KOPT-K1 (cell line): ENCODE measurements around the gene CXCL17.

ENCODE experiments used
- H3K27ac ChIP-seq: fragments of 200-600 bp; sonication (generic); 2 replicates; pipeline ENCODE4 v1.5.1; 2016; ENCODE audit warnings: antibody characterized with exemption, mild to moderate bottlenecking, low read depth, low read length; ENCODE audit not compliant: poor library complexity, severe bottlenecking
- H3K36me3 ChIP-seq: fragments of 200-600 bp; sonication (generic); 2 replicates; pipeline ENCODE4 v1.5.1; 2017; ENCODE audit warnings: antibody characterized with exemption, mild to moderate bottlenecking, low read length, moderate library complexity; ENCODE audit not compliant: insufficient read depth
- H3K9me3 ChIP-seq: fragments of 200-600 bp; sonication (generic); 2 replicates; pipeline ENCODE4 v1.5.1; 2017; ENCODE audit warnings: antibody characterized with exemption, low read length, mild to moderate bottlenecking; ENCODE audit not compliant: insufficient read depth, poor library complexity, severe bottlenecking

CXCL17 gene

DNA sequence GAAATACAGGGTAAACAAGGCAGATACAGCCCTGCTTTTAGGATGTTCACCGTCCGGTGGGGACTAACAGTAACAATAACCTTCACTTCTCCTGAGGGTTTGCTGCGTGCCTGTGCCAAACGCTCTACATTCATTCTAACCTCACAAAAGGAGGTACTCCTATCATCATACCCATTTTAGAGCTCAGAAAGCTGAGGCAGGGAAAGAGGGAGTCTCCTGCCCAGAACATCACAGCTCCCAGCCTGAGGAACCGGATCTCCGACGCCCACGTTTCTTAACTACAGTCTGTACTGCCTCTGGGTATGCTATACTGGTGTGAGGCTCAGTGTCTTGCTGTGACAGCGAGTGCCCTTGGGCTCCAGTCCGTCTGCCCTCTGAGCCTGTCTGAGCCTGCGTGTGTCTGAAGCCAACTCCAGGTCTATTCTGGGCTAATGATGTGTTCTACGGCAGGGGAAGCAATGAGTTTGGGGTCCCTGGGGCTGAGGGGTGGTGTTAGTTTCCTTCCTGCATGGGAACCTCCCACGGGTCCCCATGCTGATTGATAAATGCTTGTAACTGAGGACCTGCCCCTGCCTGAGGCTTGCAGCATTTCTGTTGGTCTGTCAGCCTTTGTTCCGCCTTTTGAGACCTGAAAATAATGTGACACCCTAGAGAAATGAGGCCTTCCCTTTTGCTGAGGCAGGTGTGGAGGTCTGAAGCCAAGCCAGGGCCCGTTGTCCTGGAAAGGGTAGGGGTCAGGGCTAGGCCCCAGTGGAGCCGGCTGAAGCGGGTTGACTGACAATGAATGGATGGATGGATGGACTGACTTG is 20.4 kb downstream of the CXCL17 start:
- peak overlapping the region; percentile 51 for H3K27ac ChIP-seq
- H3K9me3 ChIP-seq: no peaks in the 10 kb centered on the region
- no peaks in the 10 kb centered on the region for H3K36me3 ChIP-seq

DNA sequence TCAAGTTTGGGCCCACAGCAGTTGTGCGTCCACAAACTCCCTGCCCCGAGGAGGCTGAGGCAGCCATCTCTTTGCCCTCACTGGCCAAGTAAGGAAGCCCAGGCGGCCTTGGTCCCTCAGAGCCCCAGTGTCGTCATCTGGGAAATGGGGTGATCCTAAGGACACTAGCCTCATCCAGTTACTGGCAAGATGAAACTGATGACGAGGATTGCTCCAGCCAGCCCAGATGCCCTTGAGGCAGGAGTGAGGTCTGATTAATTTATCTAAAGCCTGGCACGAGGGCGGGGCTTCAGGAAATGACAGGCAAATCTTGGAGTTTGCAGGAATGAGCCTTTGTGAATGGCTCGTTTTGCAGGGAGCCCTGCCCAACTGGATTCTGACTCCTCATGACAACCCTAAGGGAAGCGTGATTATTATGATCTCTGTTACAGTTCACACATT is 21.1 kb downstream of the CXCL17 start:
- H3K27ac ChIP-seq: no peak overlapping the region
- no peaks in the 10 kb centered on the region for H3K36me3 ChIP-seq
- H3K9me3 ChIP-seq: no peaks in the 10 kb centered on the region

DNA sequence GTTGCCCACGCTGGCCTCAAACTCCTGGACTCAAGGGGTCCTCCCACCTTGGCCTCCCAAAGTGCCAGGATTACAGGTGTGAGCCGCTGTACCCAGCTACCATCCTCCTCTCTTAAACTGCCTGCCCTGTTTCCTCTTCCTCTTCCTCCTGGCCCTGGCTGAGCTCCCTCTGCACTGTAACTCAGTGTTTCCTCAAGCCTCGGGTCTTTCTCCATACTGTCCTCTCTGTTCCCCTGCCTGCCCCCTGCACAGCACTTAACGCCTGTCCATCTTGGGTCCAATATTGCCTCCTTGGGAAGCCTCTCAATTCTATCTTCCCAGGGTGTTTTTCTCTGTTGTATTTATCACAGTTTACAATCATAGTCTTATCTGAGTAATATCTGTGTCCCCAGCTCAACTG is 21.6 kb downstream of the CXCL17 start:
- H3K27ac ChIP-seq: no peak overlapping the region

DNA sequence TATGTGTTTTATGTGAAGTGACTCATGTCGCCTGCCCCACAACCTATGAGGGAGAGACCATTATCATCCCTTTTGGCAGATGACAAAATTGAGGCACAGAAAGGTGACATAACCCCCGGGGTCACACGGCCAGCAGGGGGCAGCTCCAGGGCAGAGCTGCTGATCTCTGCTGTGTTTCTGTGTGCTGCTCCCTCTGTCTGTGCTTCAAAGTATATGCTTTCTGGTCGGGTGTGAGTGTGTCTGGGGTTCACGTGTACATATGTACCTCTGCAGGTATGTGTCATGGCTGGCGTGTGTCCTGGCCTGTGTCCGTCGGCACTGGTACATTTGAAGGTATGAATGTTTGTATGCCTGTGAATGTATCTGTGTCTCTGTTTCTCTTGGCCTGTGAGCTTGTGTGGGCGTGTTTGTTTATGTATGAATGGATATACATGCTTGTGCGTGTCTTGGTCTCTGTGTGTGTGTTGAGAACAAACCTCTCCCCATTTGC is 22.6 kb downstream of the CXCL17 start:
- Histone ChIP-seq H3K9me3 (no peaks in the 10 kb centered on the region), H3K27ac (no peak overlapping the region)

More for the DNA sequence above, 21.6 kb downstream of the CXCL17 start:
- H3K36me3 ChIP-seq: no peaks in the 10 kb centered on the region
- no peaks in the 10 kb centered on the region for H3K9me3 ChIP-seq

DNA sequence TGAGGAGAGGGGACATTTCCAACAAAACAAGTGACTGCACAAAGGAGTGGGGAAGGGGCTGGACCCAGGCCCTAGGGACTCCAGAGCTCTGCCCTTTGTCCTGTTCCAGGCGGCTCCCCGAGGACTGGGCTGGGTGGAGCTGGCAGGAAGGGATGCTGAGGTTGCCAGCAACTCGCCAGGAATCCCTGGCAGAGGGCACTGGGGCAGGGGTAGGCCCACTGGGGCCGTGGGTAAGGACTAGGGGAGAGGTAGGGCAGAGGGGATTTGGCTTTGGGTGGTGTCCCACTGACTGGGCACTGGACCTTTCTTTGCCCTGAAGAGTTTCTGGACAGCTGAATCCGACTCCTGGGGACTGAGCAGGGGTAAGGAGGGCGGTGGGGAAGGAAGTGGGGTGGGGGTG is 23.4 kb downstream of the CXCL17 start:
- Histone ChIP-seq H3K27ac (no peak overlapping the region), H3K9me3 (no peaks in the 10 kb centered on the region), H3K36me3 (no peaks in the 10 kb centered on the region)

More for the DNA sequence above, 22.6 kb downstream of the CXCL17 start:
- no peaks in the 10 kb centered on the region for H3K36me3 ChIP-seq

DNA sequence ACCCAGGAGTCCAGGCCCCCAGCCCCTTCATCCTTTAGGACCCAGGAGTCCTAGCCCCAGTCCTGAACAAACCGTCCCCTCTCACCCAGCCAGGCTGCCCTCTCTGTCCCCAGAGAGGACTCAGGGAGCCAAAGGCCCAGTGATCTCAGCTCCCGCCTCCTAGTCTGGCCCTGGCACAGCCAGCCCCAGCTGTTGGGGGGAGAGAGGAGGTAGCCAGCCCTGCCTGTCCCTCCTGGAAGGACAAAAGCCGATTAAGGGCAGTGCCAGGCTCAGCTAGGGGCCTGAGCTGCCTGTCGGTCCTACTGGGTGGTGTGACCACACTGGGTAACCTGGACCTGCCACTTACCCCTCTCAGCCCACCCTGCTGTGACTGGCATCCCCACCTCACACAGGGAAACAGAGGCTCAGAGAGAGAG is 30.1 kb downstream of the CXCL17 start:
- Histone ChIP-seq H3K27ac (no peak overlapping the region), H3K9me3 (no peaks in the 10 kb centered on the region), H3K36me3 (no peaks in the 10 kb centered on the region)

DNA sequence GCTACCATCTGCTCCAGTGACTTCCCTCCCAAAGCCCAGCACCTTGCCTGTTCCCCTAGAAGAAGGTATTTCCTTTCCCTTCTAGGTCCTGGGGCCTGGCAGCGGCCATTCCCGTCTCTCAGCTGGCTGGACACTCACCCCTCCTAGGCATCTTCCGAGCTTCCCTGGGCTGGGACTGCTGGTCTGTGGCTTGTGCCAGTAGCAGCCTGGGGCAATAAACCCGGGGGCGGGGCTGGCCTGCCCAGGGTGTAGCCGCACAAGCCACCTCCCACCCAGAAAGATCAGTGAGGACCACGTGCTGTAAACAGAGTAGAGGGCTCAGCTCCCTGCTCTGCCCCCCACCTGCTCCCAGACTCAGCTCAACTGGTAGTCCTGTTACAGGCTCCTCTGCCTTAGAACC is 30.5 kb downstream of the CXCL17 start:
- Histone ChIP-seq H3K9me3 (no peaks in the 10 kb centered on the region), H3K36me3 (peaks cover 2% of the 10 kb centered on the region; the same call in 1 of the 2 replicates), H3K27ac (no peak overlapping the region)

DNA sequence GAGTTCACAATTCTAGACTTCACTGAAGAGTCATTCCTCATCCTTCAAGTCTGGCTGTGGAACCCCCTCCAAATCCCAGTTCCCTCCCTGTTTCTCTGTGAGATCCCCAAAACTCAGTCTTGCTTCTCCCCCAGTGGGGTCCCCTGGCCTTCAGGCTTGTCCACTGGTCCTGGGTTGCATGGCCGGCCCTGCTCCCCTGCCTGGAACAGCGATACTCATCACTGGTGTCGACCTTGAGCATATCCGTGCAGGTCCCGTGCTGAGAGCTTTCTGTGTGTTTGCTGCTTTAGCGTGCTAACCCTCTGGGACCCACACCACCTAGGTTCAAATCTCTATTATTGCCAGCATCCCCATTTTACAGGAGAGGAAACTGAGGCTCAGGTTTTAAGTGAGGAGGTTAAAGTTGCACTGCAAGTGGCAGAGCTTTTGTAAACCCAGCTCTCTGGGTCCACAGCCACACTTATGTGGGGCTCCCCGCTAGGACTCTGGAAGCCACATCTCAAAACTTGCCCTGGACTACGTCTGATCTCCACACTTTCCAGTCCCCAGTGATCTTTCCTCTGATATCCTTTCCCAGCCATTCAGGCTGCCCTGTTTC is 31.1 kb downstream of the CXCL17 start:
- Histone ChIP-seq H3K9me3 (no peaks in the 10 kb centered on the region), H3K36me3 (peaks cover 8% of the 10 kb centered on the region; the same call in 1 of the 2 replicates), H3K27ac (no peak overlapping the region)

DNA sequence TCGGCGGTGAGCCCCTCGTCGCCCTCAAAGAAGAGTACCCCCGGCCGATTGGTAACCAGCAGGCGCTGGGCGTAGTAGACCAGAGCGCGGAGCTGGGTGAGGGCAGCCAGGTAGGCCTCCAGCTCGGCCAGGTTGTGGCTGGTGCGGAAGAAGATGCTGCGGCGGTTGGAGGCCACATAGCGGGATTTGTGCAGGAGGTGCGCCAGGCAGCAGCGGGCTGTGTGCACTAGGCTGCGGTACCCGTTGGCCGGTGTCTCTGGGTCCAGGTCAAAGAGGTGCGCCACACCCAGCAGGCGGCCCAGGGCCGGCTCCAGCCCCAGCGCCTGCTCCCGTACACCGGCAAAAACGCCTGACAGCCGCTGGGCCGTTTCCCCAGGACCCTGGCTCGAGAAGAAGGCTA is 32.4 kb downstream of the CXCL17 start:
- Histone ChIP-seq H3K36me3 (peaks cover 18% of the 10 kb centered on the region; the same call in 1 of the 2 replicates), H3K27ac (no peak overlapping the region), H3K9me3 (no peaks in the 10 kb centered on the region)

DNA sequence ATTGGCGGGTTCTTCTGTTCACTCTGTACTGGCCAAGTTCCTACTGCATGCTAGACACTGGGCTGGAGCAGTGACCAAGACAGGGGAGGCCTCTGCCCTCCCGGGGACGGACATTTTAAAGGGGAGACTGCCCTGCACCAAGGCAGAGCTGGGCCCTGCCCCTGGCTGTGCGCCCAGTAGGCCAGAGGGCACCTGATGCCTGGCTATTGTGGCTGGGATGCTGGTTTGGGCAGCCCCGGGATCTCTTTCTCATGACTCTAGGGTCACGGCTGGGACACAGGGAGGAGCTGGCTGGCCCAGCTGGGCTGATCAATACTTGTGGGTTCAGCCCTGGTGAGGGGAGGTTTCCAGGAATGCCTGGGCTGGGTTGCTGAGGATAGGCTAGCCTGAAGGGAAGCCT is 33.3 kb downstream of the CXCL17 start:
- Histone ChIP-seq H3K9me3 (no peaks in the 10 kb centered on the region), H3K36me3 (peaks cover 26% of the 10 kb centered on the region; the same call in 1 of the 2 replicates), H3K27ac (no peak overlapping the region)

DNA sequence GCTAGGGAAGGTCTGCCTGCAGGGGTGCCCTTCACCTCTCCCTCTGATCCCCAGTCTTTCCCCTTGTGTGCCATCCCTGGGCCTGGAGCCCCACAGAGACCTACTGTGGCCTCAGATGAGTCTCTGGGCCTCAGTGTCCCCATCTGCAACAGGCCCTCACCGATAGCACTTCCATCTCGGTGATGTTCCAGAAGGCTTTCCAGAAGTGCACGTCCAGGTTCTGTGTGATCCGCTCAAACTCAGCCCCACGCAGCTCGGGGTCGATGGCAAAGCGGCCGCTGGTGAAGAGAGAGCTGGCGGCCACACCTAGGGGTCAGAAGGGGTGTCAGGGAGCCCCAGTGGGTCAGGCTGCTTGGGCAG is 35.0 kb downstream of the CXCL17 start:
- peaks cover 26% of the 10 kb centered on the region; the same call in 1 of the 2 replicates for H3K36me3 ChIP-seq
- no peaks in the 10 kb centered on the region for H3K9me3 ChIP-seq
- no peak overlapping the region for H3K27ac ChIP-seq

DNA sequence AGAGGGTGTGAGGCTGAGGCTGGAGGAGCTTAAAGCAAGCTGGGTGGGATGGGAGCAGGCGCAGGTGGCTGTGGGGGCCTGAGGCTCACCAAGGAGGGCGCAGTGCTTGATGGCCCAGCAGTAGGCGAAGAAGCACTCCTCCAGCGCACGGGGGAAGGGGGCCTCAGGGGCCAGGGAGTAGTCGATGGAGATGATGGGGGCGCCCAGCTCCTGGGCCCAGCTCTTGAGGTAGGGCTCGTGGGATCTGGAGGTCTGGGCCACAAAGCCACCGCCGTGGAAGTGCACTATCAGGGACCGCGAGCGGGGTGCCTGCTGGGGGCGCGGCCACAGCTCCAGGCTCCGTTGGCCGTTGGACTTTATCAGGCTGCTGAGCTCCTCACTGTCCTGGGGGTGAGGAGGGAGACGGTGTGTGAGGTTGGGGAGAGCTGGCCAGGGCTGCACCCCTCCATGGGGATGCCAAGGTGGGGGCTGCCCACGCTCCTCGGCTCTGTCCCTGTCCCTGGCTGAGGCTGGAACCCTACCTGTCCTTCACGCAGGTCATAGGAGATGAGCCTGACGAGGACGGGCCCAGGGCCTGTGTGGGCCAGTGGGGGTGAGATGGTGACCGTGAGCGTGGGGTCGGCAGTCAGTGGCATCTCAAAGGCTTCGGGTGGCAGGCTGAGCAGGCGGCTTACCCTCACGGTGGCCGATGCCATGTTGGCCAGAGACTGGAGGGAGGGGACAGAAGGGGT is 35.5 kb downstream of the CXCL17 start:
- Histone ChIP-seq H3K36me3 (peaks cover 26% of the 10 kb centered on the region; the same call in 1 of the 2 replicates), H3K27ac (no peak overlapping the region), H3K9me3 (no peaks in the 10 kb centered on the region)

DNA sequence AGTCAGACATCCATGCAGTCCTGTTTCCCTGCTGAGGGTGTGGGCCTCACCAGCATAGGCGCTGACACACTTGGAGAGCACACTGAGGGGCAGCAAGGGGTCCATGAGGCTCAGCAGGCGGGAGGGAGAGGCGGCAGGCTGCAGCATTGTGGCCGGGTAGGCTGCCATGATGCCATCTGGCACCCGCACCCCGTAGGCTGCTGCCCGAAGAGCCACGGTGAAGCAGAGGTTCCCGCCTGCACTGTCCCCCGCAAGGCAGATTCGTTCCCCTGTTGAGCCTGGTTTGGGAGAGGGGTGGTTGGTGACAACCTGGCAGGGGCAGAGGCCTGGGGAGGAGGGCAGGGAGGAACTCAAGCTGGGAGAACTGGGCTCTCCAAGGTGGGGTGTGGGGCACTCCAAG is 36.6 kb downstream of the CXCL17 start:
- Histone ChIP-seq H3K9me3 (no peaks in the 10 kb centered on the region), H3K27ac (no peak overlapping the region), H3K36me3 (peaks cover 26% of the 10 kb centered on the region; the same call in 1 of the 2 replicates)

DNA sequence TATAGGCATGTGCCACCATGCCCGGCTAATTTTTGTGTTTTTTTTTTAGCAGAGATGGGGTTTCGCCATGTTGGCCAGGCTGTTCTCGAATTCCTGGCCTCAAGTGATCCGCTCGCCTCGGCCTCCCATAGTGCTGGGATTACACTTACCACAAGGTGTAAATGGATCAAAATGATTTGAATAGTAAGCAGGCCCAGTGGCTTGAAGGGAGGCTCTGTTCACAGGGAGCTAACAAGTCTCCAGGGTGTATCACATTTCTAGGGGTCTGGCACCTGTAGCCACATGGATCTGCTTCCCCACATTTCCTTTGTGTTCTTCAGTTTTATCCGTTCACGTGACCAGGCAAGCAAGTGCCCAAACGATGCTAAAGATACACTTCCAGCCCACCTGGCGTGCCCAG is 39.2 kb downstream of the CXCL17 start:
- H3K27ac ChIP-seq: no peak overlapping the region
- H3K9me3 ChIP-seq: no peaks in the 10 kb centered on the region
- H3K36me3 ChIP-seq: peaks cover 26% of the 10 kb centered on the region; the same call in 1 of the 2 replicates
